HEK293T (cell line): Measurements from ENCODE around the gene CHAC1.

Source experiments
- CTCF ChIA-PET: fragments of 350-600 bp; formaldehyde crosslinking; extraction: SDS; loops from one replicate; lab custom pipeline; 2021; ENCODE audit warnings: antibody characterized with exemption, inconsistent platforms; lab: Yijun Ruan, JAX
- POLR2A ChIA-PET: fragments of 350-600 bp; formaldehyde crosslinking; extraction: SDS; loops from one replicate; lab custom pipeline; 2020; ENCODE audit warnings: antibody characterized with exemption, inconsistent platforms; lab: Yijun Ruan, JAX
- DNase-seq: peaks from one replicate; pipeline ENCODE4 v3.0.0; 2012; ENCODE audit warnings: mixed read lengths; ENCODE audit errors: extremely low spot score
- ARNT ChIP-seq: fragments of 450-650 bp; IDR thresholded peaks from 2 replicates; pipeline ENCODE4 v1.6.1; 2017; ENCODE audit warnings: mild to moderate bottlenecking
- BHLHE40 ChIP-seq: fragments of 450-650 bp; IDR thresholded peaks from 2 replicates; pipeline ENCODE4 v1.6.1; 2016; ENCODE audit warnings: mild to moderate bottlenecking, moderate library complexity, borderline replicate concordance
- CTBP1 ChIP-seq: fragments of 450-650 bp; IDR thresholded peaks from 2 replicates; pipeline ENCODE4 v1.6.1; 2016; ENCODE audit warnings: borderline replicate concordance
- ELF4 ChIP-seq: fragments of 450-650 bp; IDR thresholded peaks from 2 replicates; pipeline ENCODE4 v1.6.1; 2017; ENCODE audit warnings: antibody characterized with exemption
- FOXA1 ChIP-seq: fragments of 450-650 bp; IDR thresholded peaks from 2 replicates; pipeline ENCODE4 v1.6.1; 2016; ENCODE audit warnings: mild to moderate bottlenecking
- FOXK2 ChIP-seq: fragments of 450-650 bp; IDR thresholded peaks from 2 replicates; pipeline ENCODE4 v1.6.1; 2016; ENCODE audit warnings: mild to moderate bottlenecking
- FOXM1 ChIP-seq: fragments of 450-650 bp; IDR thresholded peaks from 2 replicates; pipeline ENCODE4 v1.6.1; 2017; ENCODE audit warnings: mild to moderate bottlenecking, borderline replicate concordance
- HDGF ChIP-seq: fragments of 450-650 bp; IDR thresholded peaks from 2 replicates; pipeline ENCODE4 v1.6.1; 2017; ENCODE audit warnings: antibody characterized with exemption, borderline replicate concordance
- L3MBTL2 ChIP-seq: fragments of 450-650 bp; conservative IDR thresholded peaks from 2 replicates; pipeline ENCODE4 v1.6.1; 2016; ENCODE audit warnings: mild to moderate bottlenecking
- LEF1 ChIP-seq: fragments of 450-650 bp; IDR thresholded peaks from 2 replicates; pipeline ENCODE4 v1.6.1; 2017; ENCODE audit warnings: mild to moderate bottlenecking, borderline replicate concordance
- NFRKB ChIP-seq: fragments of 450-650 bp; IDR thresholded peaks from 2 replicates; pipeline ENCODE4 v1.6.1; 2016; ENCODE audit warnings: mild to moderate bottlenecking, moderate library complexity
- SP1 ChIP-seq: fragments of 450-650 bp; IDR thresholded peaks from 2 replicates; pipeline ENCODE4 v1.6.1; 2017
- SUZ12 ChIP-seq: fragments of 450-650 bp; IDR thresholded peaks from 2 replicates; pipeline ENCODE4 v1.6.1; 2016; ENCODE audit warnings: mild to moderate bottlenecking
- TARDBP ChIP-seq: fragments of 450-650 bp; IDR thresholded peaks from 2 replicates; pipeline ENCODE4 v1.6.1; 2016
- ZNF384 ChIP-seq: fragments of 450-650 bp; IDR thresholded peaks from 2 replicates; pipeline ENCODE4 v1.6.1; 2016
- TF ChIP-seq, protein P1 (sequence below): fragments of 450-650 bp; IDR thresholded peaks from 2 replicates; pipeline ENCODE4 v1.6.1; 2016

Gene CHAC1, protein sequence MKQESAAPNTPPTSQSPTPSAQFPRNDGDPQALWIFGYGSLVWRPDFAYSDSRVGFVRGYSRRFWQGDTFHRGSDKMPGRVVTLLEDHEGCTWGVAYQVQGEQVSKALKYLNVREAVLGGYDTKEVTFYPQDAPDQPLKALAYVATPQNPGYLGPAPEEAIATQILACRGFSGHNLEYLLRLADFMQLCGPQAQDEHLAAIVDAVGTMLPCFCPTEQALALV

DNA sequence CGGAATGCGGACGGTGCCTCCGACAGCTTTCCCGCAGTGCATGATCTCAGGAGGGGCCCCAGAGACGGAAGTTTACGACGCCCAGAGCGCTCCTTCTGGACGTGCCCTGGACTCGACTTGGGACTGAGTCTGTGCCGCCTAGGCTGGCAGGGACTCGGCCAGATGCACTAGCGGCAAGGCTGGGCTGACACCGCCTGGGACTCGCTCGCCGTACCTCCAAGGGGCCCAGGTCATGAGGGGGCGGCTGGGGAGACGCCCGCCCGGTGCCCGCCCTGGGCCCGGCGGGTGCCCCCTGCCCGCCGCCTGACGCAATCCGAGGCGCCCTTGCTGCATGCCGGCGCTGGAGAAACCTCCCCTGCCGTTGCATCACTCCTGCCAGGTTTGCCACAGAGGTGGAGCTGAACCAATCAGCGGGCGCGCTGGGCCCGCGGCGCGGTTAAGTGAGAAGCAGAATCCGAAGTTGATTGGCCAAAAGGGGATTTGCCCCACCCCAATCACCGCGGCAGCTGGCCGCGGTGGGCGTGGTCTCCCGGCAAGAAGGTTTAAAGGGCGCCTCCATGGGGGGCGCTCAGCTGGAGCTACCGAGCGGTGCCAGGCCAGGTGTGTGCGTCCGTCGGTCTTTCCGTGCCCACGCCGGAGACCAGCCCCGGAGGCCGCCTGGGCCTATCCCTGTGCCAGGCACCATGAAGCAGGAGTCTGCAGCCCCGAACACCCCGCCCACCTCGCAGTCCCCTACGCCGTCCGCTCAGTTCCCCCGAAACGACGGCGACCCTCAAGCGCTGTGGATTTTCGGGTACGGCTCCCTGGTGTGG, at the start of gene CHAC1:
CHAC1 (plus strand) TSS at position 571 of the 812 bp plus-strand sequence; CDS start at position 684, 113 bp downstream.
- CTCF ChIA-PET, result interaction anchor here (1.2 to 1.5 kb wide), 2 partner anchors 11 to 23 kb away, joined by 3 to 7 read pairs; no protein-coding TSS in a partner anchor
- no peak for TF ChIP-seq LEF1
- no peak for TF ChIP-seq SUZ12
- TF ChIP-seq BHLHE40, result no peak
- TF ChIP-seq FOXM1, result no peak
- no peak for TF ChIP-seq ARNT
- no peak for TF ChIP-seq NFRKB
- no peak for TF ChIP-seq HDGF
- peak; percentile 66 for TF ChIP-seq L3MBTL2
- no peak for TF ChIP-seq ELF4
- no peak for TF ChIP-seq CTBP1
- TF ChIP-seq FOXK2, result no peak
- no peak for TF ChIP-seq TARDBP
- TF ChIP-seq ZNF384, result no peak
- TF ChIP-seq FOXA1, result no peak
- TF ChIP-seq SP1, result no peak
- TF ChIP-seq, protein P1, sequence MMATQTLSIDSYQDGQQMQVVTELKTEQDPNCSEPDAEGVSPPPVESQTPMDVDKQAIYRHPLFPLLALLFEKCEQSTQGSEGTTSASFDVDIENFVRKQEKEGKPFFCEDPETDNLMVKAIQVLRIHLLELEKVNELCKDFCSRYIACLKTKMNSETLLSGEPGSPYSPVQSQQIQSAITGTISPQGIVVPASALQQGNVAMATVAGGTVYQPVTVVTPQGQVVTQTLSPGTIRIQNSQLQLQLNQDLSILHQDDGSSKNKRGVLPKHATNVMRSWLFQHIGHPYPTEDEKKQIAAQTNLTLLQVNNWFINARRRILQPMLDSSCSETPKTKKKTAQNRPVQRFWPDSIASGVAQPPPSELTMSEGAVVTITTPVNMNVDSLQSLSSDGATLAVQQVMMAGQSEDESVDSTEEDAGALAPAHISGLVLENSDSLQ, result peak; percentile 63
- POLR2A ChIA-PET, result interaction anchor here (0.6 to 9.1 kb wide), 41 partner anchors 11 to 825 kb away, joined by 3 to 146 read pairs (median 4); partner anchors contain the start of genes CHP1, DLL4, INO80 and NUSAP1
- peak; percentile 94 for DNase-seq

DNA sequence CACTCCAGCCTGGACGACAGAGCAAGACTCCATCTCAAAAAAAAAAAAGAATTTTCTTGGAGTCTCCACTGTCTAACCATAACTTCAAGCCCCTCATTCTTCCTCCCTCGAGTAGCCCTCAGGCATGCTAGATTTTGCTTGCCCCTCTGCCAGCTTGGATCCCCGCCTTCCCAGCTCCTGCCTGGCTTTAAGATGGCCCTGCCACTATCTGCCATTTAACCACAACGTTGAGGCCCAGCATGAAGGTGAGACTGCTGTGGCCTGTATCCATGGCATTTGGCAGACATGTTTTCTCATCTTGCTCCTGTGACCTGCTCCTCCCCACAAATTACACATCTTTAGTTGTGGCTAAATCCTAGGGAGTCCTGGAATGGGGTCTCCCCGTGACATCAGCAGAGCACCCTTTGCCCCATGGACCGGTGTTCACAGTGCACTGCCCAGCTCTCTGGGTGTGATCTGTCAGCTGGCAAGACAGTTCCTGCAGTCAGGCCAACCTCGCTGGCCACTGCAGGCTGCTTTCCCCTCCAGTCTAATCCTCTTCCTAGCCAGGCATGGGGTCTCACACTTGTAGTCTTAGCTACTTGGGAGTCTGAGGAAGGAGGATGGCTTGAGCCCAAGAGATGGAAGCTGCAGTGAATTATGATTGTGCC, 48.6 kb upstream of the CHAC1 start:
- TF ChIP-seq SP1 (no peak), ARNT (no peak), ELF4 (no peak), FOXK2 (no peak), L3MBTL2 (no peak), LEF1 (no peak), HDGF (no peak), NFRKB (no peak)
- POLR2A ChIA-PET, result interaction anchor here (0.9 to 2.0 kb wide), 2 partner anchors 48 to 49 kb away, joined by 3 to 11 read pairs; partner anchors contain the start of gene CHAC1
- CTCF ChIA-PET, result interaction anchor here (0.5 to 5.0 kb wide), 11 partner anchors 10 to 517 kb away, joined by 3 to 32 read pairs (median 3); partner anchors contain the start of gene VPS18
- no peak for DNase-seq

DNA sequence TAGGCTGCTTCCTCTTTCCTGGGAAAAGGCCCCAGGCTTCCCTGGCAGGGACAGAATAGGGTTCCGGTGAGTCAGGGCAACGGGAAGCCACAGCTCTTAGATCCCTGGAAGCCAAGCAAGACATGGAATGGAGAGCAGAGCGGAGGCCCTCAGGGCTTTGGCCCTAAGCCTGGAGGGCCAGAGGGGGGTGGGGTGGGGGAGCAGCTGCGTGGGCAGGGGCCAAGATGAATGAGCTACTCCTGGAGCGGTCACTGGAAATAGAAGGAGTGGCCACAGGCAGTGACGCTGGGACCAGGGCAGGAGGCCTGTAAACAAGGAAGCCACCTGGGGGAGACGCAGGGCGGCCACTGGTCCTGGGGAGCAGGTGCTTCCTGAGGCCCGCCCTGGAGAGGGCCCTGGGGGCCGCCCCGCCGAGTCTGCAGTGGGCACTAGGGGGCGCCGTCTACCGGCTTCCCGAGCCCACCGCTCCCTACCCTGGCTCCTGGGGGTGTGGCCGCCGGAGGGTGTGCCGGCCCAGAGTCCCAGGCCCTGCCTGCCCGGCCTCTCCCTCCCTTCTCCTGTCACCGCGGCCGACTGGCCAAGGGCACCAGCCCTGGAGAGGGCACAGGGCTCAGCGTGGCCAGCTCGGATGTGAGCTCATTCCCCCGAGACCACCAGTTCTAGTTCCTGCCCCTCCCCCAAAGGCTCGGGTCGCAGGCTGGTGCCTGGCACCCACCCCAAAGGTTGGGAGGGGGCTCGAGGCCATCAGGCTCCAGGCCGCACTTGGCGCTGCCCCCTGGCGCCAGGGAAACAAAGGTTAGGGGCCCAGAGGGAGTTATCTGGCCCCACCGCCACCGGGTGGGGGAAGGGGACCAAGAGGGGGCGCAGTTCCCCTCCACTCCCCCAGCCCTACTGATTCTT, 46.9 kb upstream of the CHAC1 start:
- peak; percentile 78 for DNase-seq
- TF ChIP-seq BHLHE40 (no peak), FOXK2 (no peak), FOXA1 (no peak), CTBP1 (no peak), HDGF (no peak), SUZ12 (no peak), ARNT (no peak), LEF1 (no peak), ZNF384 (no peak), TARDBP (no peak), NFRKB (no peak), L3MBTL2 (no peak), SP1 (no peak), FOXM1 (no peak), ELF4 (no peak)
- TF ChIP-seq, protein P1, result no peak
- ChIA-PET POLR2A (no interaction called here), CTCF (interaction anchor here (0.5 to 5.0 kb wide), 9 partner anchors 9 to 404 kb away, joined by 3 to 32 read pairs (median 3); partner anchors contain the start of gene VPS18)

DNA sequence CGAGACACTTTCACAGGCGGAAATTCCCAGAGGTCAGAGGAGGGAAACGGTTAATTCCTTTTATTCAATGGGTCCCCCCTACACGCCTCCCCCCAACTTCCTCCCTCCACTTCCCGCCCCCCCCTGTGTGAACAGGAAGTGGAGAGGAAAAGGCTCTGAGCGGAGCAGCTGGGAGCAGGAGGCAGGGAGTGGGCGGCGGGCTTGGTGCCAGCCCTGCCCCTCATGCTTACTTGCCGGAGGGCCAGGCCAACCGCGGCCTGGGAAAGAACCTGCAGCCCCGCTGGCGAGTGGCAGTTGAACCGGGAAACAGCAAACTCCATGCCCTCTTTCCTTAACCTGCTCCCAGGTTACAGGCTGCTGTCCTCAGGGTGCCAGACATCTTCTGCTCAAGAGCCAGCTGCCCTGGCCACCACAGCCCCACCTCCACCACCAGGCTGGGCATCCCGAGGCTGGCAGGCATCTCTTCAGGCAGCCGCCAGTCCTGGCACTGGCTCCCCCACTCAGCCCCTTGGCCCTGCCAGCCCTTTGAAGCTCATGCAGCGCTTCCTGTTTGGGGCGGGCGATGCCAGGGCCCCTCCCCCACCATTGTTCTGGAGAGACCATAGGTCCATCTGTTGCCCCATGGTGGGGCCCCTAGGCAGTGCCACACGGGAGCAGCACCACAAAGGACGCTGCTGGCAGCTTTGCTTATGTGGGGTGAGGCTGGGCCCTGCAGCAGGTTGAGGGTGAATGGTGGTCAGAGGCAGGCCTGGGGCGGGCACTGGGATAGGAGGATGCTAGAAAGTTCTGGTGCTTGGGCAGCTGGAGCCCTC, 46.1 kb upstream of the CHAC1 start:
- POLR2A ChIA-PET, result no interaction called here
- CTCF ChIA-PET, result interaction anchor here (0.5 to 5.0 kb wide), 4 partner anchors 12 to 404 kb away, joined by 3 to 32 read pairs (median 3); partner anchors contain the start of gene VPS18
- no peak for DNase-seq
- no peak for TF ChIP-seq TARDBP
- TF ChIP-seq SUZ12, result no peak
- no peak for TF ChIP-seq FOXK2
- TF ChIP-seq, protein P1, result no peak
- no peak for TF ChIP-seq BHLHE40
- TF ChIP-seq SP1, result no peak
- no peak for TF ChIP-seq FOXM1
- TF ChIP-seq LEF1, result no peak
- no peak for TF ChIP-seq ELF4
- TF ChIP-seq CTBP1, result no peak
- no peak for TF ChIP-seq L3MBTL2
- no peak for TF ChIP-seq NFRKB
- TF ChIP-seq HDGF, result no peak
